ENCODE results near the gene SMTNL2.
"Not testable (repeated sequence)": the region's sequence is repeated elsewhere in the genome, so short reads cannot be mapped to it uniquely, and the experiment has no call there.

Gene SMTNL2

GRCh38 chr17:4635823-4636375 is 51.6 kb downstream of the SMTNL2 start:
- no peak overlapping the region for H3K27ac ChIP-seq
- H3K4me3 ChIP-seq (ENCODE audit: low read depth, low read length) = no peak overlapping the region
- no peak for DNase-seq
- in situ Hi-C loops (cut with HindIII; ENCODE audit: low pct_ligation_motif_present, low sequenced_read_pairs) = no loop called here
- TF ChIP-seq, protein P1, sequence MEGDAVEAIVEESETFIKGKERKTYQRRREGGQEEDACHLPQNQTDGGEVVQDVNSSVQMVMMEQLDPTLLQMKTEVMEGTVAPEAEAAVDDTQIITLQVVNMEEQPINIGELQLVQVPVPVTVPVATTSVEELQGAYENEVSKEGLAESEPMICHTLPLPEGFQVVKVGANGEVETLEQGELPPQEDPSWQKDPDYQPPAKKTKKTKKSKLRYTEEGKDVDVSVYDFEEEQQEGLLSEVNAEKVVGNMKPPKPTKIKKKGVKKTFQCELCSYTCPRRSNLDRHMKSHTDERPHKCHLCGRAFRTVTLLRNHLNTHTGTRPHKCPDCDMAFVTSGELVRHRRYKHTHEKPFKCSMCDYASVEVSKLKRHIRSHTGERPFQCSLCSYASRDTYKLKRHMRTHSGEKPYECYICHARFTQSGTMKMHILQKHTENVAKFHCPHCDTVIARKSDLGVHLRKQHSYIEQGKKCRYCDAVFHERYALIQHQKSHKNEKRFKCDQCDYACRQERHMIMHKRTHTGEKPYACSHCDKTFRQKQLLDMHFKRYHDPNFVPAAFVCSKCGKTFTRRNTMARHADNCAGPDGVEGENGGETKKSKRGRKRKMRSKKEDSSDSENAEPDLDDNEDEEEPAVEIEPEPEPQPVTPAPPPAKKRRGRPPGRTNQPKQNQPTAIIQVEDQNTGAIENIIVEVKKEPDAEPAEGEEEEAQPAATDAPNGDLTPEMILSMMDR (IDR thresholded peaks at IDR 0.05; ENCODE audit: low read depth, low read length, missing control alignments) = no peak
- H3K27me3 ChIP-seq (replicated peaks) = peaks cover 29% of the 10 kb centered on the region
- no peaks in the 10 kb centered on the region for H3K36me3 ChIP-seq (replicated peaks)

- no peak overlapping the region for H3K27ac ChIP-seq
- no peak overlapping the region for H3K4me3 ChIP-seq (ENCODE audit: low read depth, low read length)
- no peak for DNase-seq
- in situ Hi-C loops (cut with HindIII; ENCODE audit: low pct_ligation_motif_present, low sequenced_read_pairs) = no loop called here
- TF ChIP-seq, protein P1 (IDR thresholded peaks at IDR 0.05; ENCODE audit: low read depth, low read length, missing control alignments) = no peak
- peaks cover 34% of the 10 kb centered on the region for H3K27me3 ChIP-seq (replicated peaks)
- H3K36me3 ChIP-seq (replicated peaks) = no peaks in the 10 kb centered on the region
Observed at GRCh38 chr17:4636474-4637100, 52.3 kb downstream of the SMTNL2 start.

DNA sequence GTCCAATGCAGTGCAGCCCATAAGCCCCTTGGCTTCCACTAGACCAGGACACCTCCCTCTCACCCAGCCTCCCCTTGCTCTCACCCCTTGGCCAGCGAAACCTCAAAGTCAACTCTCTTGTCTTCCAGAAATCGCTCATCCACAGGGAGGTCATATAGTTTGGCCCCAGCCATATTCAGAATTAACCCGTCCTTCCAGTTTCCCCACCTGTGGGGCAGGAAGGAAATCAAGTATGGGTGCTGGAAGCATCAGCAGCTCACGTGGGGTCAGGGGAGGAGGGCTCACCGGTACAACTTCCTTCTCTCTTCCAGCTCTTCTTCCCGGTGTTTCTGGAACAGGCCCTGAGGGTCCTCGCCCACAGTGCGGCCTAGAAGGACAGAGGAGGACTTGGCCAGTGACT is 54.4 kb downstream of the SMTNL2 start:
- H3K27ac ChIP-seq; H3K4me3 ChIP-seq (ENCODE audit: low read depth, low read length); H3K36me3 ChIP-seq (replicated peaks); in situ Hi-C loops (cut with HindIII; ENCODE audit: low pct_ligation_motif_present, low sequenced_read_pairs); DNase-seq: not testable (repeated sequence)
- H3K27me3 ChIP-seq (replicated peaks) = peaks cover 53% of the 10 kb centered on the region

DNA sequence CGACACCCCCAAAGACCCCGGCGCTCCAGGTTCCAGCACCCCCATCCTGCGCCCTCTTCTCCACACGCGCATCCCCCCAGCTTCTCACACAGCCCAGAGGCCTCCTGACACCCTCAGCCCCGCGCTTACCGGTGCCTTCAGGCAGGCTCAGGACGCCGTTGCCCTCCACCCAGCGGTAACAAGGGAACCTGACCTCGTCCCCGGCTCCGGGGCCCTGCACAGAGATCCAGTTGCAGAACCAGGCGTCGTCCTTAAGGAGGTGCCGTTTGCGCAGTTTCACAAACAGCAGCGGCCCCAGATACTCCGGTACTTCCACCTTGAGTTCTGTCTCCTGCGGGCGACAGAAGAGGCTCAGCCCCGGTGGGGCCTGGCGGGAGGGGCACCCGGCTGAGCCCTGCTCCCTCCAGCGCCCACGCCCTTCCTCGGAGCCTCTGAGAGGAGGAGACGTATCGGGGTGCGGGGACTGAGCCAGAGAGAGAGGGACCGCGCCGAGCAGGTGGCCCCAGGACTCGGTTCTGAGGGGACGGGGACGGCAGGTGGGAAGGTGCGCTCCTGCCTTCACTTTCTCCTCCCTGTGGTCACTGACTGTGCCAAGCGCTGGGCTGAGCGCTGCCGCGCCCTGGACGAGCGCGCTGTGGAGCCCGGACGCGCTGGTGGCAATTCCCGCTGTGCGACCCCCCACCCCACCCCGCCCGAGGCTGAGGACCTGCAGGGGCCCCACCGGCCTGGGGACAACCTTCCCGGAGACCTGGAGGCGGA is 55.2 kb downstream of the SMTNL2 start:
- in situ Hi-C loops (cut with HindIII; ENCODE audit: low pct_ligation_motif_present, low sequenced_read_pairs); DNase-seq; H3K27ac ChIP-seq; H3K36me3 ChIP-seq (replicated peaks); H3K4me3 ChIP-seq (ENCODE audit: low read depth, low read length): not testable (repeated sequence)
- H3K27me3 ChIP-seq (replicated peaks) = peaks cover 57% of the 10 kb centered on the region
- TF ChIP-seq, protein P1 (IDR thresholded peaks at IDR 0.05; ENCODE audit: low read depth, low read length, missing control alignments) = peak; percentile 20

DNA sequence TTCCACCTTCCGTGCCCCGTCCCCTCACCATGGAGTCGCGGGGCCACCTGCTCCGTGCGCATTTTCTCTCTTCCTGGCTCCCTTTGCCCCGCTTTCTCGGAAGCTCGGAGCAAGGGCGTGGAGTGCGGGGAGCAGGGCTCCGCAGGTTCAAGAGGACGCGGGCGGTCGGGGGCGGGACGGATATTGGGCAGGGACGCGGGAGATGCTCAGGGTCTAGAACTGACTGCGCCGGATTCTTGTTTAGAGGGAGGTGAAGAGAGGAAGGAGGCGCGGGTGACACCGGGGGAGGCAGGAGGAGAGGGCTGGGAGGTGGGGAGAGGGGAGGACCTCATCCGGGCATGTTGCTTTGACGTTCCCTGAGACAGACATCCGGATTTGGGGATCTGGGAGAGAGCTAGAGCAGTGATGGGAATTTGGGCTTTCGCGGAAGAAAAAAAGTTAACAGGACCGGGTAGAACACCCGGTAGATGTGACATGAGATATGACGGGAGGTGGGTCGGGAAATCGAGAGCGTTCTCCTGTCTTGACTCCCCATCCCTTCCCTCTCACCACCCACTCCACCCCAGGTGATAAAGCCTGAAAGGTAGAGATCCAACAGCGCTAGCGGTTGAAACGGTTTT is 56.4 kb downstream of the SMTNL2 start:
- H3K4me3 ChIP-seq (ENCODE audit: low read depth, low read length); H3K27ac ChIP-seq; DNase-seq; H3K36me3 ChIP-seq (replicated peaks); in situ Hi-C loops (cut with HindIII; ENCODE audit: low pct_ligation_motif_present, low sequenced_read_pairs): not testable (repeated sequence)
- H3K27me3 ChIP-seq (replicated peaks) = peaks cover 55% of the 10 kb centered on the region

- H3K27me3 ChIP-seq (replicated peaks) = peaks cover 52% of the 10 kb centered on the region
- H3K4me3 ChIP-seq (ENCODE audit: low read depth, low read length) = no peak within 1 kb of the TSS
- in situ Hi-C loops (cut with HindIII; ENCODE audit: low pct_ligation_motif_present, low sequenced_read_pairs) = no loop called here
- no peaks in the 10 kb centered on the region for H3K36me3 ChIP-seq (replicated peaks)
- TF ChIP-seq, protein P1 (IDR thresholded peaks at IDR 0.05; ENCODE audit: low read depth, low read length, missing control alignments) = no peak
- DNase-seq = no peak
- H3K27ac ChIP-seq = no peak within 1 kb of the TSS
Observed at GRCh38 chr17:4641297-4642195, 57.2 kb downstream of the SMTNL2 start, which contains the start of gene ALOX15. Gene ALOX15 (minus strand): TSS chr17:4641678. CDS start chr17:4641651, 27 bp downstream.
